ENCODE results near the gene WNT16. TPM values are rescaled to one million over a fixed set of nuclear protein-coding genes. Genes with fewer than 3 reads are reported as not detected.

Gene WNT16
- total RNA-seq, 1 experiment from 2014 or later = not detected

GRCh38 chr7:121329191-121330052, 622 bp downstream of the WNT16 start:
- no peak overlapping the region for H2BK120ac ChIP-seq (ENCODE audit: low read depth, low read length, poor library complexity, severe bottlenecking)
- no peaks in the 10 kb centered on the region for H3K4me1 ChIP-seq (ENCODE audit: insufficient read depth, low read length)
- no CpG with 5 or more reads among the region's 47 CpGs for WGBS (ENCODE audit: extremely low coverage, insufficient read length, low lambda C conversion rate)

More at GRCh38 chr7:121329191-121330052, 622 bp downstream of the WNT16 start:
- no peak overlapping the region for H2BK12ac ChIP-seq (ENCODE audit: insufficient read length, low read depth, low read length)
- no peaks in the 10 kb centered on the region for H3K79me1 ChIP-seq (ENCODE audit: insufficient read depth, low read depth, low read length, poor library complexity, severe bottlenecking)
- H3K27ac ChIP-seq (ENCODE audit: insufficient read length, low read depth, low read length) = no peak overlapping the region
- H3K9me3 ChIP-seq (ENCODE audit: control insufficient read depth, low read depth, low read length) = no peaks in the 10 kb centered on the region
- no peak overlapping the region for H3K56ac ChIP-seq (ENCODE audit: insufficient read length, low read depth, low read length)
- H3K4me3 Mint-ChIP-seq = peak overlapping the region; percentile 67 to 85
- no peak overlapping the region for H3T11ph ChIP-seq (ENCODE audit: low read length)
- H4K20me1 ChIP-seq (ENCODE audit: control insufficient read depth, insufficient read depth, insufficient read length) = no peaks in the 10 kb centered on the region
- TF ChIP-seq CTCF (conservative IDR thresholded peaks at IDR 0.05) = peak; percentile 51; the same call in 2 of the 3 replicates
- H2AFZ ChIP-seq (ENCODE audit: low read length) = no peak overlapping the region
- H2BK5ac ChIP-seq (ENCODE audit: insufficient read length, low read length) = no peak overlapping the region
- H2BK20ac ChIP-seq (ENCODE audit: low read depth, low read length, poor library complexity, severe bottlenecking) = no peak overlapping the region
- no peaks in the 10 kb centered on the region; a peak in 1 of 7 replicates for H3K36me3 Mint-ChIP-seq (ENCODE audit: insufficient read depth in 1 of 3, low read depth in 3 of 3)
- H2BK15ac ChIP-seq (ENCODE audit: low read depth, low read length) = no peak overlapping the region
- H3K27ac Mint-ChIP-seq = no peak overlapping the region
- no peaks in the 10 kb centered on the region for H3K9me3 Mint-ChIP-seq
- peak overlapping the region; percentile 93 for H3K4me2 ChIP-seq (ENCODE audit: insufficient read depth, insufficient read length, low read length)
- no peak overlapping the region for H3K4ac ChIP-seq (ENCODE audit: low read depth, low read length)
- no peak overlapping the region for H4K91ac ChIP-seq (ENCODE audit: insufficient read length, low read depth, low read length)
- peaks cover 11% of the 10 kb centered on the region; the same call in 1 of the 2 replicates for H3K27me3 ChIP-seq (ENCODE audit: insufficient read depth, low read length)
- no peak overlapping the region for H3K18ac ChIP-seq (ENCODE audit: insufficient read length, low read depth, low read length)
- peaks cover 46% of the 10 kb centered on the region for H3K27me3 Mint-ChIP-seq (ENCODE audit: low read depth)
- H3K23ac ChIP-seq (ENCODE audit: insufficient read length, low read depth, low read length) = no peak overlapping the region
- no peak overlapping the region for H2AK5ac ChIP-seq (ENCODE audit: insufficient read length, low read length)
- peaks cover 5 to 14% of the 10 kb centered on the region in 2 experiments for H3K4me1 Mint-ChIP-seq
- no peak overlapping the region for H4K8ac ChIP-seq (replicated peaks; ENCODE audit: insufficient read length, low read depth, low read length)
- no peak overlapping the region for H3K14ac ChIP-seq (ENCODE audit: insufficient read depth, low read length)
- peaks cover 19% of the 10 kb centered on the region for H3K23me2 ChIP-seq (ENCODE audit: insufficient read length, low read depth, low read length, poor library complexity, severe bottlenecking)
- no peak overlapping the region for H4K5ac ChIP-seq (ENCODE audit: insufficient read length, low read depth, low read length)
- peak; percentile 74 for DNase-seq
- no peaks in the 10 kb centered on the region for H3K79me2 ChIP-seq (ENCODE audit: insufficient read depth, low read length)
- no peak overlapping the region for H3K9ac ChIP-seq (ENCODE audit: extremely low read depth, insufficient read length, low read length)
